HL-60/S4 treated with retinoic acid at 250 ng/mL for 4 days and 3 days (cell line): ENCODE data around the gene PELI3.

Source experiments
- in situ Hi-C: fragments of 300-500 bp; cut with MboI; formaldehyde crosslinking; loops from 2 replicates; pipeline ENCODE4 v1.7.0; 2022; ENCODE audit warnings: low sequenced_read_pairs

Gene PELI3

DNA sequence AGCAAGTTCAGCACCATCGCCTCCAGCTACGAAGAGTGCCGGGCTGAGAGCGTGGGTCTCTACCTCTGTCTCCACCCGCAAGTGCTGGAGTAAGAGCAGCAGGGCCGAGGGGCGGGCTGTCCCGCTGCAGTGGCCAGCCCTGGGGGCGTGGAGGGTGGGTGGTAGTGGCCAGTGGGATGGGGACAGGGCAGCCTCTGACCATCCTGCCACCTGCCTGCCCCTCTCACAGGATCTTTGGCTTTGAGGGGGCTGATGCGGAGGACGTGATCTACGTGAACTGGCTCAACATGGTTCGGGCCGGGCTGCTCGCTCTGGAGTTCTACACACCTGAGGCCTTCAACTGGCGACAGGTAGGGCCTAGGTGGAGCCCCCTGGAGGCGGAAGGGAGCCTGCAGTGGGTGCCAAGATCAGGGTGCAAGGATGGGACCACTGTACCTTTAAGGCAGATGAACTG is 28.7 kb downstream of the PELI3 start:
- in situ Hi-C loops: no loop called here

DNA sequence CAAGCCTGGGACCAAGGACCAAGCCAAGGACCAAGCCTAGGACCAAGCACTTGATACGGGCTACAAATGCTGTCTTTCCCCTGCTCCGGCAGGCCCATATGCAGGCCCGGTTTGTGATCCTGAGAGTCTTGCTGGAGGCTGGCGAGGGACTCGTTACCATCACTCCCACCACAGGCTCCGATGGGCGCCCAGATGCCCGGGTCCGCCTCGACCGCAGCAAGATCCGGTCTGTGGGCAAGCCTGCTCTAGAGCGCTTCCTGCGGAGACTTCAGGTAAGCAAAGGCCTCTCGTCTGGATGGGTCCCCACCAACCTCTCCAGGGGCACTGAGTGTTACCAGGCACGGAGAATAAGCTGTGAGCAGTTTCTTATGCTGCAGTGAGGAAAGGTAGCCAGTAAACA is 30.5 kb downstream of the PELI3 start:
- in situ Hi-C loops: no loop called here

DNA sequence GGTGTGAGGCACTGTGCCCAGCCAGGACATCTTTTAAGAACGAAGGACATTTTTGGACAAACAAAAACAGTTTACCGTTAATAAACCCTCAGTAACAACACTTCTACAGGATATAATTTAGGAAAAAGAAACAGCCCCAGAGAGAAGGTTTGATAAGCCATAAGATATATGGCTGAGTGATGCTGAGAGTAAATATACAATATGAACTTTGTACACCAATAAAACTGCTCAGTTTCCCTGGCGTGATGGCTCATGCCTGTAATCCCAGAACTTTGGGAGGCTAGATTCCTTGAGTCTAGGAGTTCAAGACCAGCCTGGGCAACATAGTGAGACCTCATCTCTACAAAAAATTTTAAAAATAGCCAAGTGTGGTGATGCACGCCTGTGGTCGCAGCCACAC is 31.8 kb downstream of the PELI3 start:
- in situ Hi-C loops: no loop called here

DNA sequence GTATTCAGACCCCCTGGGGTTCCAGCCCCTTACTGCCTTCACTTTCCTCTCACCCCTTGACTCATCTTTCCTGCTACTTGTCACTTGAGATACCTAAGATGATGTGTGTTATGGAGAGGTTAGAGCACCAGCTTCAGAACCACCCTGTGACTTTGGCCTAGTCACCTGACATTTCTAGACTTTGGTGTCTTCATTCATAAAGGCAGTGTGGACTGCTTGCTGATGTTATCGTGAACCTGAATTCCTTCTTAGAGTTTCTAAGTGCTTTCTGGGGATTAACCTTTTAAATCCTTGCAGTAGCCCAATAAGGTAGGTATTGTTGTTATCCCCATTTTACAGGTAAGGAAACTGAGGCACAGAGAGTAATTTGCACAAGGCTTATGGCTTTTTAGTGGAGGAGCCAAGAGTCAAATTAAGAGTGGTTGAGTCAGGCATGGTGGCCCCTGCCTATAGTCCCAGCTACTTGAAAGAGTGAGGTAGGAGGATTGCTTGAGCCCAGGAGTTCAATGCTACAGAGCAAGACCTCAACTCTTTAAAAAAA is 38.6 kb downstream of the PELI3 start:
- in situ Hi-C loops: no loop called here

DNA sequence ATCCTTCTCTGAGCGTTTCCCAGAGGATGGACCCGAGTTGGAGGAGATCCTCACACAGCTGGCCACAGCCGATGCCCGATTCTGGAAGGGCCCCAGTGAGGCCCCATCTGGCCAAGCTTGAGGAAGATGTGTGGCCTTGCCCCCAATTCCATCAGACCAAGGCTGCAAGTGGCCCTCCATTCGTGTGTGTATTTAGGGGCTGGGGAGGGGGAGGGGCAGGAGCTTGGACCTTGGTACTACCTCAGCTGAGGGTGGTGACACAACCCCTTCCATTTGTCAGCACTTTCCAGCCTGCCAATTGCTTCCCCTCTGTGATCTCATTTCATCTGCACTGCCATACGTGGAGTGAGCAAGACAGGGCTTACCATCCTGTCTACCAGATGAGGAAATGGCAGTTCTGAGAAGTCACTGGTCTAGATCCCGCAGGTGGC is 42.4 kb downstream of the PELI3 start:
- in situ Hi-C loops: no loop called here

DNA sequence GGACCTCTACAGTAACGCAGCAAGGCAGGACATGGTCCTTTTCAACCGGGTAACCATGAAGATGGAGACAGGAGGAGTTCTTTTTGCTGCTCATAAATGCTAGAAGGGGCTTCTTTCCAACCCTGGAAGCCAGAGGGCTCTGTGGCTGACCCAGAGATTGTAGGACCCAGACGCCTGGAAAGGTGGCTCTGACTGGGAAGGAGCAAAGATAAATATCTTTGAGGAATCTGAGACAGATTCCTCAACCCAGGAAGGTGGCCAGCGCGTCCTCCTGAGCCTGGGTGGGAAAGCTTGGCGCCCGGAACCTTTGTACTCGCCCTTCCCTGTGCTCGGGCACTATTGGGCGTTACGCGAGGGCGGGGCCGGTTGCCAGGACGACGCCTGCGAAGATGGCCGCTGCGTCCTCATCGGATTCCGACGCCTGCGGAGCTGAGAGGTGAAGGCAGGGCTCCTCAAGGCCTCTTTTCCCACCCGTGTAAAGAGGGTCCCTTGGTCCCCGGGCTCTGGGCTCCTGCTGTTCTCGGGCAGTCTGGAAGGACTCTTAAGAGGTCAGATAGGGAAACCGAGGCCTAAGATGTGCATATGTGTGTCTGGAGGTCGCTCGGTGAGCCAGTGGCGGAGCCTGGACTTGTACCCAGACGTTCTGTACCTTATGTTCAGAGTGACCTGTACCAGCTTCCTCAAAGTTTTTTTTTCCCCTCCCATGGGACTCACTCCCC is 43.7 kb downstream of the PELI3 start, which contains the start of gene BBS1:
BBS1 (plus strand) TSS at position 365 of the 719 bp plus-strand sequence; CDS start at position 390, 25 bp downstream.
- in situ Hi-C loops: no loop called here

DNA sequence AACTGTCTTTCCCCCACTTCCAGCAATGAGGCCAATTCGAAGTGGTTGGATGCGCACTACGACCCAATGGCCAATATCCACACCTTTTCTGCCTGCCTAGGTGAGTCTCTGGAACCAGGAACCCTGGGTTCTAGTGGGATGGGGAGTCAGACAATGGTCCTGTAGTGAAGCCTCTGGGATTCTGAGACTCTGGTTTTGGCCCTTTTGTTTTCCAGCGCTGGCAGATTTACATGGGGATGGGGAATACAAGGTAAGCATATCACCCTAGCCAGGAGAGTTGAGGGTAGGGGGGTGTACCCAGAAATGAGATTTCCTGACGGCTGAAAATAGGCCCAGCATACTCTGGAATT is 44.3 kb downstream of the PELI3 start:
- in situ Hi-C loops: no loop called here

DNA sequence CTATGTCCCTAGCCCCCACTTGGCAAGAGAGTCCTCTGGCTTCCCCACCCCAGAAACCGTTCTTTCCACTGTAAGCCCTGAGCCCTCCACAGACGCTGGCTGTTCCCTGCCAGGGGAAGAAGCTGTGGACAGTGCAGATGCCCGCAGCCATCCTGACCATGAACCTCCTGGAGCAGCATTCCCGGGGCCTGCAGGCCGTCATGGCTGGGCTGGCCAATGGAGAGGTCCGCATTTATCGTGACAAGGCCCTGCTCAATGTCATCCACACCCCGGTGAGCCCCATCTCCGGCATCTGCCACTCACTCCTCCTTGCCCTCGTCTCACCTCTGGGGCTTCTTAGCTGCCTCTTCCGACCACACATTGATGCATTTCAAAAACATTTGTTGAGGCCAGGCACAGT is 56.9 kb downstream of the PELI3 start:
- in situ Hi-C loops: no loop called here

DNA sequence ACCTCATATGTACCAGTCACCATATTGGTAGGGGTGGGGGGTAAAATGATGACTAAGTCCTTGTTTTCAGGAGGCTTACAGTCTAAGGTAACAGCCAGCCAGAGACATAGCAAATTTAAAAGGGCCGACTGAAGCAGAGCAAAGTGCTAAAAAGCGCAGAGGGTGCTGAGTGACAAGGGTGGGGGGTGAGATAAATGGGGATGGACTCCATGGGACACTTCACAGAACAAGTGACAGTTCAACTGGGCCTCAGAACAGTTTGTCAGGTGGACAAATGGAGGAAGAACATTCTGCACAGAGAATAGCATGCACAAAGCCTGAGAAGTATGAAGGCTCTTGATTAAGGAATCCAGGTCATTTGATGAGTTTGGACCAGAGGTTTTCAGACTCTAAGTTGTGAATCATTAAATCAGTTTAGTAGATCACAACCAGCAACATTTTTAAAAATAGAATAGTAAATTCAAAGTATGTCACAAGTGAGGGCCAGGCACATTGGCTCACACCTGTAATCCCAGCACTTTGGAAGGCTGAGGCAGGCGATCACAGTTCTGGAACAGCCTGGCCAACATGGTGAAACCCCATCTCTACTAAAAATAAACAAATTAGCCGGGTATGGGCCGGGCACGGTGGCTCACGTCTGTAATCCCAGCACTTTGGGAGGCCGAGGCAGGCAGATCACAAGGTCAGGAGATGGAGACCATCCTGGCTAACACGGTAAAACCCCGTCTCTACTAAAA is 57.8 kb downstream of the PELI3 start:
- in situ Hi-C loops: no loop called here
